Stimulated activated CD8-positive, alpha-beta memory T cell treated with anti-CD3 and anti-CD28 coated beads, Interleukin-12 subunit alpha, Interleukin-12 subunit beta, amount 100 ng/mL, for 4 hours (primary cell): ENCODE results near the gene DARS1.
"Not testable (repeated sequence)": the region's sequence is repeated elsewhere in the genome, so short reads cannot be mapped to it uniquely, and the experiment has no call there.

Source experiments
- DNase-seq: peaks from one replicate; pipeline ENCODE4 v3.0.0-alpha.2; 2020; ENCODE audit warnings: low read depth

The DARS1 gene

DNA sequence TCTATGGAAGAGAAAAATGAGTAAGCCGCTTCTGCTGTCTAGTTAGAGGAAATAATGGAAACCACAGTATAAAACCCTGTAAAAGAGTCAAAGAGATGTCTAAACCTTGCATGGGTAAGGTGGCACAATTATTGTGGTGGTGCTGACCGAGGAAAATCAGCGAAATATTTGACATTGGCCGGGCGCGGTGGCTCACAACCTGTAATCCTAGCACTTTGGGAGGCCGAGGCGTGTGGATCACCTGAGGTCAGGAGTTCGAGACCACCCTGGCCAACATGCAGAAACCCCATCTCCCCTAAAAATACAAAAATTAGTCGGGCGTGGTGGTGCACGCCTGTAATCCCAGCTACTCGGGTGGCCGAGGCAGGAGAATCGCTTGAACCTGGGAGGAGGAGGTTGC lies 108.7 kb downstream of the DARS1 start:
- not testable (repeated sequence) for DNase-seq

DNA sequence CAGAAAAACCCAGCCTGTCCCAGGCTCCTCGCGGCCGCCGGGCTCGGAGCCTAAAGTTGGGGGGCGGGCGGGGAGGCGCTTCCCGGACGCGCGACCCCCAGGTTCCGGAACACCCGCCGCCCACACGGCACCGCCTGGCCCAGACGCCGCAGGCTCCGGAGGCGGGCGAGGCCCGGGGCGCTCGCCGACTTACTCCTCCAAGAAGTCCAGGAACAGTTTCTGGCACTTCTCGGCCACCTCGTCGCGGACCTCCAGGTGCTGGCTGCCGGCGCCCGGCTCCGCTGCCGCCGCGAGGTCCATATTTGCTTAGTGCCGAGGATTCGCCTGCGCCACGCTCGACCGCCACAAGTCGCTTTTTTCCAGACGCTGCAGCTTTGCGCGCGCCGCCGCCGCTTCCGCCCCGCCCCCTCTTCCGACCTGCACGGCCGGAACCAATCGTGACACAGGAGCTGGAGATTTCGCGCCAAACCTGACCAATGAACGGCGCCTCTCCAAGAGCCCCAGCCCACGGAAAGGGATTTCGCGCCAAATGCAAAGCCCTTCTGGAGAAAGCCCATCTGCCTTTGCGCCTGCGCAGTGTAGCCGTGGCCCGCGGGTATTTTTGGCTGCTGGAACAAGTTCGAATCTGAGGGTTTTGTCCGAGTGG lies 109.2 kb downstream of the DARS1 start, which contains the start of gene MCM6:
MCM6 (minus strand) TSS at position 378 of the 646 bp plus-strand sequence; CDS start at position 300, 78 bp downstream.
- peak; percentile 95 for DNase-seq

DNA sequence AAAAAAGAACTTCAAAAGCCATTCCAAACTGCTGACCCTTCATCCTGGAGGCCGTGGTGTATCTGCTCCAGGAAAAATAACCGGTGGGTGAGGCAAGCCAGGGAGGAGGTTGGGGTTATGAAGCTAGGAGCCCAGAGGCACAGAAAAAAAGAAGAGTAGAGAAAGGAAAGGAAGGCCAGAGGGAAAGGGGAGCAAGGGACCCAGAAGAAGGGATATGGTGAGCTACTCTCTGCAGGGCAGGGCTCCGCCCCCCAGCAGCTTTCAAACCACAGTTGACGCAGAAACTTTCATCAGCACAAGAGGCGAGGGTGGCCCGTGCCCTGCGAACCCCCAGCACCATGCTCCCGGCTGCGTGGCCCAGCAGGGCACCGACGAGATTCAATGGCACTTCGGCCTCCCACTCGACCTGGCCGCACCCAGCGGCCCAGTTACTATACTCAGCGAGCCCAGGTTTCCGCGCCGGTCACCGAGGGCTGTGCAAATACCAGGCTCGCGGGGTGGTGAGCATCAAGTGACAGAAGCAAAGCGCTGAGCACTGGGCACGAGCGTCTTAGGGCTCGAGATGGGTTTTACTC lies 109.8 kb downstream of the DARS1 start:
- peak; percentile 55 for DNase-seq

DNA sequence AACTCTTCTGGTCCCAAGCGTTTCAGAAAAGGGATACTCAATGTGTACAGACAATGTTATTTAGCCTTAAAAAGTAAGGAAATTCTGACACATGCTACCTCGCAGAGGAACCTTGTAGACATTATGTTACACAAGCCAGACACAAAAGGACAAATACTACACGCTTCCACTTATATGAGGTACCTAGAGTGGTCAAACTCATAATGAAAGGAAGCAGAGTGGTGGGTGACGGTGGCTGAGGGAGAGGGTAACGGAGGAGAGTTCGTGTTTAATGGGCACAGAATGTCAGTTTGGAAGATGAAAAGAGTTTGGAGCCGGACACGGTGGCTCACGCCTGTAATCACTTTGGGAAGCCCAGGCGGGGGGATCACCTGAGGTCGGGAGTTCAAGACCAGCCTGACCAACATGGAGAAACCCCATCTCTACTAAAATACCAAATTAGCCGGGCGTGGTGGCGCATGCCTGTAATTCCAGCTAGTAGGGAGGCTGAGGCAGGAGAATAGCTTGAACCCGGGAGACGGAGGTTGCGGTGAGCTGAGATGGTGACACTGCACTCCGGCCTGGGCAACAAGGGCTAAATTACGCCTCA lies 110.6 kb downstream of the DARS1 start:
- DNase-seq: no peak

DNA sequence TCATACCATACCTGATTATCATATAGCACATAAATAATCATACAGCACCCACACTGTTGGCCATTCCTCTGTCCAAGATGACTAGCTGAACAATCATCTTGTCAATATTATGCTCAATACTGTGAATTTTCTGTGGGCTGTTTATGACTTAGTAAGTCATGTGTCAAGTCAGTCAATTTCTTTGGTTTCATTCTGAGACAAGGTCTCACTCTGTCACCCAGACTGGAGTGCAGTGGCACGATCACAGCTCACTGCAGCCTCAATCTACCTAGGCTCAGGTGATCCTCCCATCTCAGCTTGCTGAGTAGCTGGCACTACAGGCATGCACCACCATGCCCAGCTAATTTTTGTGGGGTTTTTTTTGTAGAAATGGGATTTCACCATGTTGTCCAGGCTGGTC lies 114.9 kb downstream of the DARS1 start:
- DNase-seq: no peak

DNA sequence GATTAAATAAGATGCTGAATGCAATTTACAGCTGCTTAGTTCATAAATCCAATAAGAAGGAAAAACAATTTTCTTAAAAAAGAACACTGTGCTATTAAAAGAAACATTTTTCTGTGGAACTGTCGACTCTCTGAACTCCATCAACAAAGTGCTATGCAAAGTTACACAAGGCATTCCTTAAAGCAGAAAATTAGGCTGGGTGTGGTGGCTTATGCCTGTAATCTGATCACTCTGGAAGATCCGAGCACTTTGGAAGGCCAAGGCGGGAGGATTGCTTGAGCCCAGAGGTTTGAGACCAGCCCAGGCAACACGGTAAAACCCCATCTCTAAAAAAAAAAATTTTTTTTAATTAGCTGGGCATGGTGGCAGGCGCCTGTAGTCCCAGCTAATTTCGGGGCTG lies 122.2 kb downstream of the DARS1 start:
- no peak for DNase-seq

DNA sequence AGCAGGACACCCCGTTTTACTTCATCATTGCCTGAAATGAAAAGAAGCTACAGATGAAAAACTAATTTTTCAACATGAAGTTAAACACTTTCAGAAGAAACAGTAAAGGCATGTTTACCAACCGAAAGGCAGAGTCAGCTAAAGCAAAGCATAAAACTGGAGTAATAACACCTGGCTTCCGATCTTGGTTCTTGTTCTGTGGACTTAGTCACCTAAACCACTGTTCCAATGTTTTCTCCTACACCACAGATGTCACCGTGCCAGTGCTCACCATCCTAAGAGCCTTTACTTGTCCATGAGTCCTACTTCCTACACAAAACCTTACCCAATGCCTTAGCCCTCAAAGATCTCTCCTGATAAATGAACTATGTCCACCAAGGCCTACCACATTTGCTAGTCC lies 122.7 kb downstream of the DARS1 start:
- DNase-seq: no peak
